SH-SY5Y (cell line): ENCODE data around the gene GP9.

Experiments
- GATA2 ChIP-seq: IDR thresholded peaks from 2 replicates; pipeline ENCODE4 v1.6.1; 2011; ENCODE audit warnings: mild to moderate bottlenecking, low read depth, low read length
- GATA3 ChIP-seq: IDR thresholded peaks from 2 replicates; pipeline ENCODE4 v1.6.1; 2011; ENCODE audit warnings: low read depth, mild to moderate bottlenecking, low read length, moderate library complexity

The GP9 gene

DNA sequence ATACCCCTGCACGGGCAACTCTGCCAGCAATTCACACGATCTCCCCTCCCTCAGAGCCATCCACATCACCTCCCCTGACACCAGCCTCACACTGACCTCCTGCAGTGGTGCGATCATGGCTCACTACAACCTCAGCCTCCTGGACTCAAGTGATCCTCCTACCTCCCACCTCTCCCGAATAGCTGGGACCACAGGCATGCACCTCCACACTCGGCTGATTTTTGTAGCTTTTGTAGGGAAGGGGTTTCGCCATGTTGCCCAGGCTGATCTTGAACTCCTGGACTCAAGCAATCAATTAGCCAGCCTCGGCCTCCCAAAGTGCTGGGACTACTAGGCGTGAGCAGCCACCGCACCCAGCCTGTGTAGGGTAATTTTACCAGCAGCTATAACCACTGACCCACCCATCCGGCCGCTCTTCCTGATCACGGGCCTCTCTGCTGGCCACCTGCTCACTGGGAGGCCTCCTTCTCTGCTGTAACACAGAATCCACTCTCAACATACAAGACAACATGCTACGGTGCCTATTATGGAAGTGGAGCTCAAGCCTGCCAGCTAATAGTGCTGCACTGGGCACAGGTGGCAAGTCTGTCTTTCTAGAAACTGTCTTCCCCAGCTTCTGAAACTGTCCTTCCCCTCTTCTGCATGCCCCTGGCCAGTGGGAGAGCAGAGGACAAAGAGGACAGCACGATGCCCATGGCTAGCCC is 4.6 kb downstream of the GP9 start:
- TF ChIP-seq GATA2 (no peak), GATA3 (no peak)

DNA sequence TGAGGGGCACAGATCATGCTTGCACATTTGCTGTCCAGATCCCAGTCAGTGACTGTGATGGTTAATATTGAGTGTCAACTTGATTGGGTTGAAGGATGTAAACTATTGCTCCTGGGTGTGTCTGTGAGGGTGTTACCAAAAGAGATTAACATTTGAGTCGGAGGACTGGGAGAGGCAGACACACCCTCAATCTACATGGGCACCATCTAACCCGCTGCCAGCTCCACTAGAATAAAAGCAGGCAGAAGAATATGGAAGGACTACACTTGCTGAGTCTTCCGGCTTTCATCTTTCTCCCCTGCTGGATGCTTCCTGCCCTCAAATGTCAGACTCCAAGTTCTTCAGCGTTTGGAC is 5.1 kb downstream of the GP9 start:
- TF ChIP-seq GATA2 (no peak), GATA3 (no peak)

DNA sequence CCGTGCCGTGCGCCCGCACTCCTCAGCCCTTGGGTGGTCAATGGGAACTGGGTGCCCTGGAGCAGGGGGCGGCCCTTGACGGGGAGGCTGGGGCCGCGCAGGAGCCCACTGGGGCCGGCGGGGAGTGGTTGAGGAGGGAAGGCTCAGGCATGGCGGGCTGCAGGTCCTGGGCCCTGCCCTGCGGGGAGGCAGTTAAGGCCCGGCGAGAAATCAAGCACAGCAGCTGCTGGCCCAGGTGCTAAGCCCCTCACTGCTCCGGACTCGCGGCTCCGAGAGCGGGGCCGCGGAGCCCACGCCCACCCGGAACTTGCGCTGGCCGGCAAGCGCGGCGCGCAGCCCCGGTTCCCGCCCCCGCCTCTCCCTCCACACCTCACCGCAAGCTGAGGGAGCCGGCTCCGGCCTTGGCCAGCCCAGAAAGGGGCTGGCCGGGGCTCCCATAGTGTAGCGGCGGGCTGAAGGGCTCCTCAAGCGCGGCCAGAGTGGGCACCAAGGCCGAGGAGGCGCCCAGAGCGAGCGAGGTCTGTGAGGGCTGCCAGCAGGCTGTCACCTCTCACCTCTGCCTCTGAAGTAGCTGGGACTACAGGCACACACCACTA is 7.8 kb downstream of the GP9 start:
- no peak for TF ChIP-seq GATA2
- no peak for TF ChIP-seq GATA3

DNA sequence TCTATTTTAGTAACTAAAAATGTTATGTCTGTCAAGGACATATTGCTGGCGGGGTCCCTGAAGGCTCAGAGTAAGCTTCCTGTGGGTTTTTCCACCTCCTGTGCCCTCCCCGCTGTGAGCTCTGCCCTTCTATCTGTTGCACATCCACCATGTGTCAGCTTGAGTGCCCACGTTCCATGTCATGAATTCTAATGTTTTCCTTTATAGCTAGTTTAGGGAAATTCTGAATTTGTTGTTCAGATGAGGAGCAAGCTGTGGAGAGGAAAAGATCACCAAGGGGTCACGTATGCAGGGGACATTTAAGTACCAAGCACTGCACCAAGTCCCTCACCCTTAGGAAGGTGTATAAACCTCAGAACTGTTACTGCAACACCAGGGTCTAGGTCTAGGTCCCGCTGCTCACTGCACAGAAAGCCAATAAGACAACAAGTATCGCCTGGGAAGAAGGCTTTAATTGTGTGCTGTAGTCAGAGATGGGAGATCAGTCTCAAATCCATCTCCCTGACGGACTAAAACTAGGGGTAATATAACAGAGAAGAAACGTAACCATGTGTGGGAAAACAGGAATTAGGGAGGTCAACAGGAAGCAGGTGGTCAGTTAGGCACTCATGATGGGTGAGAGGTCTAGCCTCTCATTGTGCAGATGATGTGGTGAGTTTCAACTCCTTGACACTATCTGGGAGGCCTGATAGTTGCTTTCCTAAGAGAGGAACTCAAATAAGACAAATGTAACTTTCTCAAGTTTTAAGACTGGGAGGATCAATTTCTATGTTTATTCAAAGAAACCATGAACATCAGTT is 9.7 kb downstream of the GP9 start:
- no peak for TF ChIP-seq GATA2
- no peak for TF ChIP-seq GATA3

DNA sequence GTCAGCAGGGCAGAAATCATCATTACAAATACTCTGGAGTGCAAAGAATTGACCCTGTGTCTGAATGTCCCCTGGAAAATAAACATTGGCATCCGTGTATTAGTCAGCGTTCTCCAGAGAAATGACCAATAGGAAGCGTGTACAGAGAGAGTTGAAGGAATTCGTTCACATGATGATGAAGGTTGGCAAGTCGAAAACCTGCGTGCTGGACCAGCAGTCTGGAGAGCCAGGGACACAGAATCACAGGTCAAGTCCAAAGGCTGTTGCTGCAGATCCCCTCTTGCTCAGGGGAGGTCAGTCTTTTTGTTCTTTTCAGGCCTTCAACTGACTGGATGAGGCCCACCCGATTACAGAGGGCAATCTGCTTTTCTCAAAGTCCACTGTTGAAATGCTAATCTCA is 16.6 kb downstream of the GP9 start:
- TF ChIP-seq GATA2 (no peak), GATA3 (no peak)

DNA sequence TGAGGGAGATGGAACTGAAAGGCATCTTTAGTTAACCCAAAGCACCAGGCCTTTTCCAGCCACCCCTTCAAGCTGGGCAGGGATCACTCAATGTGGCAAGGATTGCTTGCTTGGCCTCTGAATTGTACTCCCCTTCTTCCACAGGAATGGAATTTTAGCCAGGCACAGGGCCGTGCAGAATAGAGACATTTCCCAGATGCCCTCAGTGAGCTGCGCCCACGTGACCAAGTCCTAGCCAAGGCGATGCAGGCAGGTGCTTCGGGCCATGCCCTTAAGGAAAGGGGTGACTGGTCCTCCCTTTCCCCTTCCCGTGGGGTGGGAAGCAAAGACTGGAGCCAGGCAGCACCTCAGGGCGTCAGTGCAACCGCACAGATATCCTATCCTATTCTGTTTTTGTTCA is 17.9 kb downstream of the GP9 start:
- TF ChIP-seq GATA2 (no peak), GATA3 (no peak)

DNA sequence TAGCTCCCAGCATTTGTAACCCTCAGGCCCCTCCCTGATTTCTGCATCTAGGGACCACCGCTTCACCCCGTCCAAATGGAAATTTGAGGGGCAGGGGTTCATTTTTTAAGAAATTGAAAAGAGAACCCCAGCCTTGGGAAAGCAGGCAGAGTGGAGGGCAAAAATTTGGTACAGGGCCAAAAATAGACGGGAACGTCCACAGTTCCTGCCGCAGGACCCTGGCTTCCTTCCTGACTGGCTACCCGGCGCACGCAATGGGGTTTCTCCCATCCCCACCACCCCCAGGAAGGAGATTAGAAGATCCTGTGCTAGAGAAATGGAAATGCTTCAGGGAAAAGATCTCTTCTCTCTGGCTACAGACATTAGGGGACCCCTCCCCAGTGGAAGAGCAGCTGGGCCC is 20.9 kb downstream of the GP9 start:
- TF ChIP-seq GATA2: no peak
- no peak for TF ChIP-seq GATA3

DNA sequence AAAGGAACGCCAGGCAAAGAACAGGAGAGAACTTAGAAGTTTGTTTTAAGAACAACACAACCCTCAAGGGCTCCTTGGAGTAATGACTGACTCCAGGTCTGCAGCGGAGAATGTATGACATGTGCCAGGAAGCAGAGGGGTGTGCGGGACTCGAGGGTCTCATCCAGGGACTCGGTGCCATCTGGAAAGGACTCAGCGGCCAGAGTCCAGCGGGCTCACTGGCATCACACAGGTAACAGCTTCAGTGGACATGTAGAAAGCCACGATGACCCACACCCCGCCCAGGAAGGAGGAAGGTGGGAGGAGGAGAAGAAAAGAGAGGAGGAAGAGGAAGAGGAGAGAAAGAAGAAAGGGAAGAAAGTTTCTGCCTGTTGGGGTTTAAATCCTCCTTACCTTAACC is 21.4 kb downstream of the GP9 start:
- TF ChIP-seq GATA2 (no peak), GATA3 (no peak)

DNA sequence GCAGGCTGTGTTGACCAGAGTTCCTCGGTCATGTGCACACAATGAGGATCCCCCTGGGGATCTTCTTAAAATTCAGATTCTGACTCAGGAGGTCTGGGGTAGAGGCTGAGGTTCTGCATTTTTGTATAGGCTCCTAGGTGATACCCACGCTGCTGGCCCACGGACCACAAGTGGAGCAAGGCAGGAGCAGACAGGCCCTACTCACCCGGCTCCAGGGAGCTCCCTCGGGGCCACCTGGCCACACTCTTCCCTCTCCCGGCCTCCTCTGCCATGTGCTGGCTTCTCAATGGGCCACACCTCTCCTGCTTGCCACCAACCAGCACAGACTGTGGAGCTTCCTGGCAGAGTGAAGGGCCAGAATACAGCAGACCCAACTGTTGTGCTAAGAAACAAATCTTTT is 23.9 kb downstream of the GP9 start:
- TF ChIP-seq GATA3 (no peak), GATA2 (no peak)

DNA sequence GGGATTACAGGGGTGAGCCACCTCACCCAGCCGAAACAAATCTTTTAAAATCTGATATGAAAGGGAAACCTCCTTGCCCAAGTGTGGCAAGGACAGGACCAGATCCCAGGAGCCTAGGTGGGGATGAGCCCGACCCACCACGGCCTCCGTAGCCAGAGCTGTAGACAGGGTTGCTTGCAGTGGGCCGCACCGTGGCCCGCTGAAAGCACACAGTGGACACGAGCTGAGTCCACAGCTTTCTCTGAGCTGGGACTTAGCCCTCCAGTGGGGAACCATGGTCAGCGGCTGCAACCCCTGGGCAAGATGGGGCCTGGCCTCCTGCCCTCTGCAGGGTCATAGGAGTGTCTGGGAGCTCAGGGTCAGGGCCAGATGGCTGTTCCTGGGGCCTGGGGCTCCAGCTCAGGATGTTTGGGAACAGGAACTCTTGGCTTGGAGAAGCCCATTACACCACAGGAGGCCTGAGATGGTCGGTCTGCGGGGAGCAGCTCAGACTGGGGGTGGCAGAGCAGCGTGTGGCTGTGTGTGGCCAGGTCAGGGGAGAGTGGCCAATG is 24.7 kb downstream of the GP9 start:
- TF ChIP-seq GATA3 (no peak), GATA2 (no peak)

DNA sequence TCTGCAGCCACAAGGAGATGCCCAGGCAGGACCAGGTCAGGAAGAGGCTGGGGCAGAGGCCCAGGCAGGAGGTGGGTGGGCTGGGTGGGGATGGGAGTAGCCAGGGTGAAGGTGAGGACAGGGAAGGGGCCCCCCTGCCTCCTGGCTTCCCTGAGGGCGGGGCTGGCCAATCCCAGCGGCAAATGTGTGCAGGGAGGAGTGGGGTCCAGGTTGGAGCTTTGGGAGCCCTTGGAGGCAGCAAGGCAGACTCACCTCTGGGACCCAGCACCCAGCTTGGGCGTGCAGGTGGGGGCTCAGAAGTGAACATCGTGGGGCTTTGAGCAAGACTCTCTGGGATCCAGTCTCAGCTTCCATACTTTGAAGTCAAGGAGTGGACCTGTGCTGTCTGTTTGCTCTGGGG is 25.2 kb downstream of the GP9 start:
- no peak for TF ChIP-seq GATA3
- TF ChIP-seq GATA2: no peak

DNA sequence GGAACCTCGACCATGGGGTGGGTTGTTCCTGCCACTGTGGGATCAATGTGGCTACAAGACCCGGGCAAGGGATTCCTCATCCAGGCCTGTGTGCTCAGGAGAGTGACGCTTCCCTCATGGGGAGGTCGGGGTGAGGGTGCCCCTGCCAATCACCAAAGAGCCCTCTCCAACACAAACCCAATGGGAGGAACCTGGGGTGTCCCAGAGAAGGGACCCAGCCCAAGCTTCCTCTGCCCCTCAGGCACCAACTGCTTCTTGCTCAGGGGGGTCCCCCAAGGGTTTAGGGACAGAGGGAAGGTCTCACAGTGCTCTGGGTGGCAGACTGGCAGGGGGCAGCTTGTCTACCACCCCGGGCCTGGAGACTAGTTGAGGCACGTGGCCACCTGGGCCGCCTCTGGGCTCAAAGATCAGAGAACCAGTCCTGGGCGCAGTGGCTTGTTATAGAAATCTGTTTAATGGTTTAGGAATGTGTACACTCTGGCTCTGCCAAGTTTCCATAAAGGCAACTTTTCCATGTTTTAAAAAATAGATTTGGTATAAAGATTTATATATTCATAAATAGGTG is 26.6 kb downstream of the GP9 start:
- TF ChIP-seq GATA3: no peak
- TF ChIP-seq GATA2: no peak

DNA sequence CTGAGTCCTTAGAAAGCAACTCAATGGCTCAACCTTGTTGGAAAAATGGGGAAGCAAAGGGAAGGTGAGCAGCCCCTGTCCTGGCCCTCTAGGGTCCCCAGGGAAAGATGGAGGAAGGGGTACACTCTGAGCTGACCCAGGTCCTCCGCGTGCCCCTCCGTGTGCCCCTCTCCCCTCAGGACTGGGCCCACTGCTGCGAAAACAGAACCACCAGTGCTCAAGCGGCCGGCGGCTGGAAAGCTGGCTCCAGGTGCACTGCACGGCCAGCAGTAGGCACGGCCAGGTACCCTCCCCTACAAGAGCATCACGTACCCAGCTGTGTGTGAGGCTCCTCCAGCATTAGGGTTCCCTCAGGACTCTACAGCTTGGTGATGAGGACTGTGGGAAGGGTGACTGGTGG is 34.7 kb downstream of the GP9 start:
- no peak for TF ChIP-seq GATA2
- no peak for TF ChIP-seq GATA3

DNA sequence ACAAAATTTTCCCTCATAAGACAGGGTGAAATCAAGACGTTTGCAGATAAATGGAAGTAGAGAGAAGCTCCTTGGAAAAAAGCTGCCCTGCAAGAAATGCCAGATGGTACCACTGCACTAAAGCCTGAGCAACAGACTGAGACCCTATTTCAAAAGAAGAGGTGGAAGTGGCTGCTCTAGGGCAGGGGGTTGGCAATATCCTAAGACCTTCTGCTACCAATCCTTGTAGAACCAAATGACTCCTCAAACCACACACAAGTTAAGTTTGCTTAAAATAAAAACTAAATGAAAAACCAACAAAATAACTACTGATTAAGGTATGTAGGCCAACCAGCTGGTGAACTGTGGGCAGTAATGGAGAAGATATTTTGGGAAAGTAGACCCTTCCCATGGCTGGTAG is 39.7 kb downstream of the GP9 start:
- TF ChIP-seq GATA2: no peak
- no peak for TF ChIP-seq GATA3

DNA sequence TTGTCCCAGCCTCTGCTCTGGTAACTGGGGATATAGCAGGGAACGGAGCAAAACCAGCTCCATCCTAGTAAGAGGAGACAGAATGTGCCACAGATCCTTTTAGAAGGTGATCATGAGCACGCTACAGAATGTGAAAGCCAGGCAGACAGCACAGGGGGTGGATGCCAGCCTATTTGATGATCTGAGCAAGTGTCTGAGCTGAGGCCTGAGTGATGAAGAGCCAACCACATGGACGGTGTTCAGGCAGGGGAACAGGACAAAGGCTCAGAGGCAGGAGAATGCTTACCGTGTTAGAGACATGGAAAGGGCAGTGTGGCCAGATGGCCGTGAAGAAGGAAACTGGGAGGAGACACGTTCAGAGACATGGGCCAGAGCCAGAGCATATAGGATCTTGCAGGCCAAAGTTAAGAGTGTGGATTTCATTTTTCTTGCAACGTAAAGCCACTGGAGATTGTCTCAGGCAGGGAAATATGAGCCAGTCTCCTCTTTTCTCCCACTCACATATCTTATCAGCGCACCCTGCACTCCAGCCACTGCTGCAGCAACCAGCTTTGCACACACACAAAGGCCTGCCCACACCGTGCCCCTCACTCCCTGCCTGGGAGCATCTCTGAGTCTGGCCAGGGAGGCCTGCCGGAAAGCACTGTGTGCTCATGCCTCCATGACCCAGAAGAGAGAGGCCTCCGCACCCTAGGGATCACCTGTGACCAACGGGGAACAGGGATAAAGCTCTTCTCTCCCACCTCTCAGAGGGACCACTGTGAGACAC is 41.0 kb downstream of the GP9 start:
- TF ChIP-seq GATA3 (no peak), GATA2 (no peak)
